NCI-H69 (cell line): Measurements from ENCODE around the gene NR2C2.

Source experiments
- DNase-seq: peaks from one replicate; lab custom pipeline; 2025; lab: John Stamatoyannopoulos, UW

The NR2C2 gene

DNA sequence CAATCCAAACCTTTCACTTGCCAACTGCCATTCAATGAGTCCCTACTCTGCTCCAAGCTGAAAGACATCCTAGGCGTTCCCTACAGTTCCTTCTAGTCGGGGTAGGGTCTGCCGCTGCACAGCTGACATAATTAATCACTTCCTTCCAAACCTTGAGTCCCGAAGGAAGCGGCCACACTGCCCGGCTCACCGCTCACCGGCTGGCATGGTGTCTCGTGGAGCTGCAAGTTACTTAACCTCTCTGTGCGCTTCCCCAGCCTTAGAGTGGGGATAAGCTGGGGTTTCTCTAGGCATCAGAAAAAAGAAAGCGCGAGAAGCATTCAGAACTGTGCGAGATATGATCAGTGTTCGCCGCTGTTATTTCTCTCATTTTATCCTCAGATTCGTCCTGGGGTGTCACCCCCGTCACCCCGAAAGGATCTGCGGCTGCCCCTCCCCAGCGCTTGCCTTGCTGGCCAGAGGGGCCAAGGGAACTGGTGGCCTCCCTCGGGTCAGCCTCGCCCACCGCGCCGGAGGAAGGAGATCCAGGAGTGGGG, 117.0 kb downstream of the NR2C2 start:
- peak; percentile 45 for DNase-seq

DNA sequence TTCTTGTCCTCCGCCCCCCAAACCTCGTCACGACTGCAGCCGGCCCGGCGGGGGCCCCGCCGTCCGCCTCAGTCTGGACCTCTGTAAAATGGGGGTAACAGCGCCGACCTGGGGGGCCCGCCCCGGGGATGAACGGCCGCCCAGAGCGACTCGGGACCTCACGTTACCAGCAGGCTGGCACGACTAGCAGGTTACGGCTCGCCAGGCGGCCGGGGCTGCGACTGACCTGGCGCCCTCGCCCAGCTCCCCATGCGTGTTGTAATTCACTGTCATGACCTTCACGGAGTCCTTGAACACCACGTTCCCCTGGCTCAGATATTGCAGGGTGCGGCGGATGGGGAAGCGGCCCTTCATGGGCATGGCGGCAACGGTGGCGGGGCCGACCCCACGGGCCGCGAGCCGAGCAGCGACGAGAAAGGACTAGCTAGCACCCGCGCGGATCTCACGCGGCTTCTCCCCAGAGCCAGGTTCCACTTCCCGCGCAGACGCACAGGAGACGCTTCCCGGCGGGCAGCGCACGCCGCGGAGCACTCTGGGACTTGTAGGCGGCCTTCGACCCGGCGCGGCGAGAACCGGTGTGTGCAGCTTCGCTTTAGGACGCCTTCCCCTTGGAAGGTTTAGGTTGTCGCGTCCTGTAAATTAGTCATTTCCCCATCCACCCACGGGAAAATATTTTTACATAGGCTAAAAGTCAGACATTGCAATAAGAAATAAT, 117.6 kb downstream of the NR2C2 start, which contains the start of gene MRPS25:
Gene MRPS25 (minus strand): TSS at position 481 of the 715 bp plus-strand sequence. CDS start 121 bp downstream, at position 360.
- DNase-seq, result peak; percentile 92

- DNase-seq, result peak; percentile 15
Measured at GRCh38 chr3:15065550-15066007, 118.2 kb downstream of the NR2C2 start.

- no peak for DNase-seq
Measured at GRCh38 chr3:15066467-15066866, 119.1 kb downstream of the NR2C2 start.

DNA sequence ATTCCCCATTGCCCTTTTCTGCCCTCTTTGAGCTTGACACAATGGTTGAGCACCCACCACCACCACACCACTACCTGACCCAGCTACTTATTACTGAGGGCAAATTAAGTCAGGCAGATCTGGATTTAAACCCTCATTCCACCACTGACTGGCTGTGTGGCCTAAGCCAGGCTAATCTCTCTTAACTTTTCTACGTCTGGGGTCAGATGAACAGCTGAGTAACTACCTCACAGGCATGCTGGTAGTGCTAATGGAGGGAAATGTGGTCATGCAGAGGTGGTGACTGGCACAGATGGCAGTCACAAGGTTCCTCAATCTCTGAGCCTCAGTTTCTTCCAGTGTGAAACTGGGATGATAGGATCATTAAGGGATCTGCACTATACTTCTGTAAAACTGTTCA, 122.1 kb downstream of the NR2C2 start:
- DNase-seq, result no peak

DNA sequence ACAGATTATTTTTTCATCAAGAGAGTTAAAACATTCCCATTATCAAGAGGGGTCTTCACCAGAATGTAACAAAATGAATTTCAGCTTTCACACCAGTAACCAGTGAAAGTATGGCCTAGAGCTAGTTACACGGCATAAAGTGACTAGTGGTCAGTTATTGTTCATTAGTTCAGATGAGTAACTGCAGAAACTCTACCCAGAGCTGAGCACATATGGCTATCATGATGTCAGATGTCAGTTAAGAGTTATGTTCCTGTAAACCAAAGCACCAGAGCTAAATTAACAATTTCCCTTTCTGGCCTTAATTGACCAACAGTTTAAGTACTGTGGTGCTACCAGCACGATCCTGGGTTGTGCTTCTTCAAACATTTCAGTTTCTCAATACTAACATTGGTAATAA, 124.3 kb downstream of the NR2C2 start:
- no peak for DNase-seq

- no peak for DNase-seq
Measured at GRCh38 chr3:15074500-15074899, 127.1 kb downstream of the NR2C2 start.

DNA sequence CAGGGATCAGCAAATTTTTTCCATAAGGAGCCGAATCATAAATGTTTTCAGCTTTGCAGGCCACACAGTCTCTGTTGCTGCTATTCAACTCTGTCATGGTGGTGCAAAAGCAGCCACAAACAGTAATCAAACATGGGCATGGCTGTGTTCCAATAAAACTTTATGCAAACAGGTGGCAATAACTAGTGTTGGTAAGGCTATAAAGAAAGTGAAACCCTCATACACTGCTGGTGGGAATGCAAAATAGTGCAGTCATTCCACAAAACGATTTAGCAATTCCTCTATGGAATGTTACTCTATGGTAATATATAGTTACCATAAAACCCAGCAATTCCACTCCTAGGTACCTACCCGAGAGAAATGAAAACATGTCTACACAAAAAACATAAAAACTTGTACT, 131.7 kb downstream of the NR2C2 start:
- no peak for DNase-seq

DNA sequence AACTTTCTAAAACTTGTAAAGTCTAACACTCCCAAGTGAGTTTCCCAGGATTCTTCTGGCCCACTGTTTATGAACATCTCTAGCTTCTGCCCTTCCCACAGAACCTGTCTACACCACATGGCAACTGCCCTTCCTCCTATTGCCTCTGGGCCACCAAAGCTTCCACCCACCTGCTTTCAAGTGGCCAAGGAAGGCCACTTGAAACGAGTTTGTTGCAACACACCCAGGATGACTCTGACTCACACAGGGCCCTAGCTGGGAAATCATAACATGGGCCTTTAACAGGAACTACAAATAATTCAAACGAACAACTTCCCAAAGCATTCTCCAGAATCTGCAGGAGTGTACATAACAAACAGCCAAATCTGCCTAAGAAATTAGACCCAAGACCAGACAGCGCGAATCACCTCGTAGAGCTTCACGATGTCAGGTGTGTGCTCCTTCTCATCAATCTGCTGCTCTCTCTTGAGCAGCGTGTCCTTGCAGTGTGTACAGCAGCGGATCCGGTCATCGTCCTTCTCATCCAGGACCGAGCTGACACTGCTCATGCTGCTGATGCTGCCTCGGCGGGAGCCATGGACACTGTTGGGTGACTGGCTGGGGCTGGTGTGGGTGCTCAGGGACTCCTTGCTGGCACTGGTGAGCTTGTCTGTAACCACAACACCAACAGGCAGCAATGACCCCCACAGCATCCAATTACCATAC, 134.7 kb downstream of the NR2C2 start:
- no peak for DNase-seq

GRCh38 chr3:15083252-15083651, 135.9 kb downstream of the NR2C2 start:
- no peak for DNase-seq

- no peak for DNase-seq
Measured at GRCh38 chr3:15086263-15086662, 138.9 kb downstream of the NR2C2 start.

GRCh38 chr3:15086699-15087098, 139.3 kb downstream of the NR2C2 start:
- no peak for DNase-seq

GRCh38 chr3:15089201-15089600, 141.8 kb downstream of the NR2C2 start:
- DNase-seq, result no peak

DNA sequence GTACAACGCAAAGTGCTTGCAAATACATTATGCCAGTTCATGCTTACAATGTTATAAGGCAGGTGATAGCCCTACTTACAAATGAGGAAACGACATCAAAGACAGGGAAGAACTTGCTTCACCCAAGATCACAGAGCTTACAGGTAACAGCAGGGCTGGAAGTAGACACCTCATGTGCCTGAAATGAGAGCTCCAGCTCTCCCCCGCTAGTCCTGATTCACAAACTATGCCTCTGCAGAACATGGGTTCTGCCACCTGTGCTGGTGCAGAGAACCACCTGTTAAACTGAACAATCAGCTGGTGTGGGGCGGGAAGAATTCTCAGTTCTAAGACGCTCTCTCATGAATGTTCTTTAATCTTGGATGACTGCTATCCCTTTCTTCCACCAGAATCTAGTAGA, 144.2 kb downstream of the NR2C2 start:
- no peak for DNase-seq

- no peak for DNase-seq
Measured at GRCh38 chr3:15092686-15093085, 145.3 kb downstream of the NR2C2 start.

- no peak for DNase-seq
Measured at GRCh38 chr3:15094187-15094875, 146.9 kb downstream of the NR2C2 start.

GRCh38 chr3:15096046-15096445, 148.7 kb downstream of the NR2C2 start:
- no peak for DNase-seq

DNA sequence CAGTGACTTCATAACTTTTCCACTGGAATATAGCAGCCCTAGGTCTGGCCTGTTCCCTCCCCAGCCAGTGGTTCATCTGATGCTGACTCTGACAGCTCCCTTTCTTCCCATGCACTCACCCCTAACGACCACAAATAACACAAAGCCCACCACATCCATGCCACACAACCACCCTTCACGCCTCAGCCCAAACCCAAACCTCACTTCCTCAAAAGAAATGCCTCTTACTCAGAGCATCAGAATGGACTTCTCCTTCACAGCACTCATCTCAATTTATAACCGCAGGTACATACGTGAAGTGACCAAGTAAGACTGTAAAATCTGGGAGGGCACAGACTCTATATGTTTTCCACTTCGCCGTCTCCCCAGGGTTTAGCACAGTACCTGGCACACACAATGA, 150.5 kb downstream of the NR2C2 start:
- no peak for DNase-seq
